NCI-H2107 (cell line): ENCODE data around the gene TXLNA.
A peak's percentile ranks its signal among the peaks of the same experiment; 100 is the strongest.

Source experiments
- DNase-seq: peaks from one replicate; lab custom pipeline; 2025; lab: John Stamatoyannopoulos, UW

TXLNA gene

GRCh38 chr1:32184650-32185049 is 5.2 kb downstream of the TXLNA start:
- DNase-seq, result no peak

- DNase-seq, result no peak
These were observed 6.6 kb downstream of the TXLNA start for GRCh38 chr1:32186077-32186476.

GRCh38 chr1:32186491-32186890 is 7.0 kb downstream of the TXLNA start:
- DNase-seq, result no peak

- no peak for DNase-seq
These were observed 8.4 kb downstream of the TXLNA start for GRCh38 chr1:32187850-32188249.

GRCh38 chr1:32192220-32192948 is 12.9 kb downstream of the TXLNA start:
- DNase-seq, result no peak

- no peak for DNase-seq
These were observed 15.5 kb downstream of the TXLNA start for GRCh38 chr1:32194984-32195383.

GRCh38 chr1:32195531-32195930 is 16.1 kb downstream of the TXLNA start:
- DNase-seq, result no peak

GRCh38 chr1:32195972-32196823 is 16.7 kb downstream of the TXLNA start:
- no peak for DNase-seq

GRCh38 chr1:32197074-32197473 is 17.6 kb downstream of the TXLNA start:
- DNase-seq, result no peak

GRCh38 chr1:32197837-32198236 is 18.4 kb downstream of the TXLNA start:
- DNase-seq, result no peak

- DNase-seq, result no peak
These were observed 19.0 kb downstream of the TXLNA start for GRCh38 chr1:32198237-32199042.

GRCh38 chr1:32199043-32199716 is 19.7 kb downstream of the TXLNA start:
- DNase-seq, result no peak

GRCh38 chr1:32199717-32200072 is 20.2 kb downstream of the TXLNA start:
- DNase-seq, result peak; percentile 74

- peak; percentile 64 for DNase-seq
These were observed 20.9 kb downstream of the TXLNA start, which contains the start of gene CCDC28B for GRCh38 chr1:32200226-32201010. Gene CCDC28B, plus strand, starts transcription at chr1:32200595. Its CDS starts 1,341 bp downstream, at chr1:32201936.

- DNase-seq, result no peak
These were observed 21.8 kb downstream of the TXLNA start for GRCh38 chr1:32201011-32201855.

GRCh38 chr1:32204943-32205361 is 25.5 kb downstream of the TXLNA start:
- no peak for DNase-seq

GRCh38 chr1:32205401-32206370 is 26.2 kb downstream of the TXLNA start, which contains the start of gene IQCC:
Gene IQCC, plus strand, starts transcription at chr1:32205671. Its CDS starts 11 bp downstream, at chr1:32205682.
- peak; percentile 93 for DNase-seq

- no peak for DNase-seq
These were observed 29.0 kb downstream of the TXLNA start for GRCh38 chr1:32208469-32208868.

GRCh38 chr1:32208891-32209328 is 29.4 kb downstream of the TXLNA start, which contains the start of gene DCDC2B:
Gene DCDC2B, plus strand, starts transcription at chr1:32209089. Its CDS starts 5 bp downstream, at chr1:32209094.
- peak; percentile 92 for DNase-seq
